HEK293T (cell line): Measurements from ENCODE around the gene CTIF.

ENCODE experiments used
- CTCF ChIA-PET: fragments of 350-600 bp; formaldehyde crosslinking; extraction: SDS; loops from one replicate; lab custom pipeline; 2021; ENCODE audit warnings: antibody characterized with exemption, inconsistent platforms; lab: Yijun Ruan, JAX
- POLR2A ChIA-PET: fragments of 350-600 bp; formaldehyde crosslinking; extraction: SDS; loops from one replicate; lab custom pipeline; 2020; ENCODE audit warnings: antibody characterized with exemption, inconsistent platforms; lab: Yijun Ruan, JAX
- DNase-seq: peaks from one replicate; pipeline ENCODE4 v3.0.0; 2012; ENCODE audit warnings: mixed read lengths; ENCODE audit errors: extremely low spot score
- ARNT ChIP-seq: fragments of 450-650 bp; IDR thresholded peaks from 2 replicates; pipeline ENCODE4 v1.6.1; 2017; ENCODE audit warnings: mild to moderate bottlenecking
- BHLHE40 ChIP-seq: fragments of 450-650 bp; IDR thresholded peaks from 2 replicates; pipeline ENCODE4 v1.6.1; 2016; ENCODE audit warnings: mild to moderate bottlenecking, moderate library complexity, borderline replicate concordance
- CTBP1 ChIP-seq: fragments of 450-650 bp; IDR thresholded peaks from 2 replicates; pipeline ENCODE4 v1.6.1; 2016; ENCODE audit warnings: borderline replicate concordance
- ELF4 ChIP-seq: fragments of 450-650 bp; IDR thresholded peaks from 2 replicates; pipeline ENCODE4 v1.6.1; 2017; ENCODE audit warnings: antibody characterized with exemption
- FOXA1 ChIP-seq: fragments of 450-650 bp; IDR thresholded peaks from 2 replicates; pipeline ENCODE4 v1.6.1; 2016; ENCODE audit warnings: mild to moderate bottlenecking
- FOXK2 ChIP-seq: fragments of 450-650 bp; IDR thresholded peaks from 2 replicates; pipeline ENCODE4 v1.6.1; 2016; ENCODE audit warnings: mild to moderate bottlenecking
- FOXM1 ChIP-seq: fragments of 450-650 bp; IDR thresholded peaks from 2 replicates; pipeline ENCODE4 v1.6.1; 2017; ENCODE audit warnings: mild to moderate bottlenecking, borderline replicate concordance
- HDGF ChIP-seq: fragments of 450-650 bp; IDR thresholded peaks from 2 replicates; pipeline ENCODE4 v1.6.1; 2017; ENCODE audit warnings: antibody characterized with exemption, borderline replicate concordance
- L3MBTL2 ChIP-seq: fragments of 450-650 bp; conservative IDR thresholded peaks from 2 replicates; pipeline ENCODE4 v1.6.1; 2016; ENCODE audit warnings: mild to moderate bottlenecking
- LEF1 ChIP-seq: fragments of 450-650 bp; IDR thresholded peaks from 2 replicates; pipeline ENCODE4 v1.6.1; 2017; ENCODE audit warnings: mild to moderate bottlenecking, borderline replicate concordance
- NFRKB ChIP-seq: fragments of 450-650 bp; IDR thresholded peaks from 2 replicates; pipeline ENCODE4 v1.6.1; 2016; ENCODE audit warnings: mild to moderate bottlenecking, moderate library complexity
- SP1 ChIP-seq: fragments of 450-650 bp; IDR thresholded peaks from 2 replicates; pipeline ENCODE4 v1.6.1; 2017
- SUZ12 ChIP-seq: fragments of 450-650 bp; IDR thresholded peaks from 2 replicates; pipeline ENCODE4 v1.6.1; 2016; ENCODE audit warnings: mild to moderate bottlenecking
- TARDBP ChIP-seq: fragments of 450-650 bp; IDR thresholded peaks from 2 replicates; pipeline ENCODE4 v1.6.1; 2016
- ZNF384 ChIP-seq: fragments of 450-650 bp; IDR thresholded peaks from 2 replicates; pipeline ENCODE4 v1.6.1; 2016
- TF ChIP-seq, protein P1 (sequence below): fragments of 450-650 bp; IDR thresholded peaks from 2 replicates; pipeline ENCODE4 v1.6.1; 2016

CTIF gene

DNA sequence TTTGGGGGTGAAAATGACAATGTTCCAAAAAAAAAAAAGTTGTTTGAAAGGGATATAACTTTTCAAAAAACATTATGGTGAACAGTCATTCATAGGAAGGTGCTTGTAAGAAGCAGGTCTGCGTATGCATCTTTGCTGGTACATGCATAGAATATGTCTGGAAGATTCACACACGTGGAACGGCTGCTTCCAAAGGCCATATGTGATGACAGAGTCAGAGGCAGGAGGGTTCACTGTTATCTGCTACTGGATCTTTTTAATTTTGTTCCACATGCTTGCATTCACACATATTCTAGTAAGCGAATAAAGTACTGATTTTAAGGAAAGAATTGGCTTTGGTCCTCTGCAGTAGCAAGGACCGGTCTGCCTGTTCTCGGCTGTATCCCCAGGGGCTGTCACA is 218.5 kb downstream of the CTIF start:
- ChIA-PET POLR2A (no interaction called here), CTCF (no interaction called here)
- TF ChIP-seq ZNF384 (no peak), CTBP1 (no peak), L3MBTL2 (no peak), SP1 (no peak), NFRKB (no peak), LEF1 (no peak), FOXA1 (no peak), BHLHE40 (no peak), FOXK2 (no peak), HDGF (no peak)
- TF ChIP-seq, protein P1, sequence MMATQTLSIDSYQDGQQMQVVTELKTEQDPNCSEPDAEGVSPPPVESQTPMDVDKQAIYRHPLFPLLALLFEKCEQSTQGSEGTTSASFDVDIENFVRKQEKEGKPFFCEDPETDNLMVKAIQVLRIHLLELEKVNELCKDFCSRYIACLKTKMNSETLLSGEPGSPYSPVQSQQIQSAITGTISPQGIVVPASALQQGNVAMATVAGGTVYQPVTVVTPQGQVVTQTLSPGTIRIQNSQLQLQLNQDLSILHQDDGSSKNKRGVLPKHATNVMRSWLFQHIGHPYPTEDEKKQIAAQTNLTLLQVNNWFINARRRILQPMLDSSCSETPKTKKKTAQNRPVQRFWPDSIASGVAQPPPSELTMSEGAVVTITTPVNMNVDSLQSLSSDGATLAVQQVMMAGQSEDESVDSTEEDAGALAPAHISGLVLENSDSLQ: no peak
- DNase-seq: no peak

DNA sequence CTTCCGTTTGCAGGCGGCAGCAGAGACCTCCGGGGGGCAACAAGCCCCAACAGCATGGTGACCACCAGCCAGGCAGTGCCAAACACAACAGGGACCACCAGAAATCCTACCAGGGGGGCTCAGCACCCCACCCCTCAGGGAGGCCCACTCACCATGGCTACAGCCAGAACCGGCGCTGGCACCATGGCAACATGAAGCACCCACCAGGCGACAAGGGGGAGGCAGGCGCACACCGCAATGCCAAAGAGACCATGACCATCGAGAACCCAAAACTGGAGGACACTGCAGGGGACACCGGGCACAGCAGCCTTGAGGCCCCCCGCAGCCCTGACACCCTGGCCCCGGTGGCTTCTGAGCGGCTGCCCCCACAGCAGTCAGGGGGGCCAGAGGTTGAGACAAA is 219.1 kb downstream of the CTIF start:
- no peak for DNase-seq
- CTCF ChIA-PET: no interaction called here
- POLR2A ChIA-PET: no interaction called here
- TF ChIP-seq ARNT (no peak), FOXK2 (no peak), FOXA1 (no peak), SP1 (no peak), ELF4 (no peak), NFRKB (no peak), BHLHE40 (no peak), ZNF384 (no peak), L3MBTL2 (no peak)

DNA sequence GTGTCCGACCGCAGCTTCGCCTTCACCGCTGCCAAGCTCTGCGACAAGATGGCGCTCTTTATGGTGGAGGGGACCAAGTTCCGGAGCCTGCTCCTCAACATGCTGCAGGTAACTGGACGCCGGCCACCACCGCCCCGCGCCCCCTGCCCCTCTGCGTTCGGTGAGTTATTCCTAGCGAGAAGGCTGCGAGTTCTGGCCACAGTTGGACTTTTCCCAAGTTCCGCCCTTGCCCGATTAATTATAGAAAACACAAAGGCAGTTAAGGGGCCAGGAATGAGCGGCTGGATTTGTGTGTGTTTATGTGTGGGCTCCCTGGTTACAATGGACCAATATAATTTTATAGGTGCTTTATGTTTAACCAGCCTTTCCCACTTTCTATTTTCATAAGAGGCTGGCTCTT is 222.8 kb downstream of the CTIF start:
- ChIA-PET POLR2A (no interaction called here), CTCF (no interaction called here)
- no peak for TF ChIP-seq LEF1
- no peak for TF ChIP-seq FOXK2
- no peak for TF ChIP-seq TARDBP
- TF ChIP-seq ZNF384: no peak
- TF ChIP-seq BHLHE40: no peak
- DNase-seq: no peak

DNA sequence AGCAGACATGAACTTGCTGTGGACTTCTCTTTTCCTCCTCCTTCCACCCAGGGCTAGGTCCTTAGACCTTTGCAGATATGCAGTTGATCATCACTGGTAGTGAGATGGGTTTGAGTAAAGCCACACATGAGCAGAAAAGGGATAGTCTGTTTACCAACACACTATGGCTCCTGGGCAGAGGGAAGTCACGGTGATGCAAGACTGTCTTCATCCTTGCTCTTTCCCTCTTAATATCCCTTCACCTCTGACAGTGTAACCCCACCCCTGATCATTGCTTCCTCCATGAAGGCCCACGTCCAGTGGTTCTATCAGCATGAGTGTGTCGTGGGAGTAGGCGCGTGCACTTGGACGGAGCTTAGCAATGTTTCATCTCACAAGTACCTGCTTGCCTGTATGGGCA is 223.2 kb downstream of the CTIF start:
- DNase-seq: no peak
- TF ChIP-seq ZNF384 (no peak), FOXM1 (no peak), BHLHE40 (no peak), LEF1 (no peak), FOXA1 (no peak), SUZ12 (no peak), L3MBTL2 (no peak), TARDBP (no peak)
- ChIA-PET POLR2A (no interaction called here), CTCF (no interaction called here)

DNA sequence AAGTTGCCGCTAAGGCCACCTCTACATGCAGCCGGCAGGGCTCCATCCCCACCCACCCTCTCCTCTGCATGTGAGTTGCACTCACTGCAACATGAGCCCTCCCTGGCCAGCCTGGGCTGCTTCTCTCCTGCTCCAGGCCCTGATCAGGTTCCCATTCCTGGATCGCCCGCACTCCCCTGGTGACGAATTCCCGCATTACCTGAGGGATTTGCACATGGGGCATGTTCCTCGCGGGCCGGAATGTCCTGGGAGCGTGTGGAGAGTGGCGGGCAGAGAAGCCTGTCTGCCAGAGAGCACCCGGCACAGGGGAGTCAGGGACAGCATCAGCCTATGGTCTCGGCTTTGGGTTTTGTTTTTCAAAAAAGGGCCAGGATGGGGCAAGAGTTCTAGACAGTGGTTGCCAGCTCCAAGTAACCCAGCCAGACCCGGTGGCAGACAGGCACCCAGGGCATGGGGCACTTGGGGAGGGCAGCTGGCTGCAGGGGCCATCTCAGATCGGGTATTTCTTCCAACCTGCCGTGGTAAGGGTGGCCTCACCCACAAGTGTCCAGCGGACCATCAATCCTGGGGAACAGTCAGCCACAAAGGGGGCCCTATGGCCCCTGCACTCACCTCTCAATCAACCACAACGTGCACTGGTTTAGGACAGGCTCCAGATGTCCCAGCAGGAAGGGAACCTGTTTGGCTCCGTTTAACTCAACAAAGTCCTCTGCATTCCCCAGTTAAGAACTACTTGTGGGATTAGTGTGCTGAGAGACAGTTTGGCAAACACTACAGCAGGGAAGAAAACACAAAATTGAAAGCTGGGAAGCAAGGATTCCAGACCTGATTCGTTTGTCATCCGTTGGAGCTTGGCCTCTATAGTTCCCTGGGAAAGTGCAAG is 224.2 kb downstream of the CTIF start:
- ChIA-PET CTCF (no interaction called here), POLR2A (no interaction called here)
- TF ChIP-seq HDGF: no peak
- TF ChIP-seq FOXK2: no peak
- TF ChIP-seq SUZ12: no peak
- TF ChIP-seq NFRKB: no peak
- TF ChIP-seq FOXM1: no peak
- no peak for TF ChIP-seq ELF4
- TF ChIP-seq TARDBP: no peak
- TF ChIP-seq CTBP1: no peak
- TF ChIP-seq SP1: no peak
- no peak for TF ChIP-seq L3MBTL2
- no peak for TF ChIP-seq BHLHE40
- no peak for TF ChIP-seq LEF1
- TF ChIP-seq, protein P1: no peak
- TF ChIP-seq ZNF384: no peak
- TF ChIP-seq FOXA1: no peak
- no peak for TF ChIP-seq ARNT
- no peak for DNase-seq

DNA sequence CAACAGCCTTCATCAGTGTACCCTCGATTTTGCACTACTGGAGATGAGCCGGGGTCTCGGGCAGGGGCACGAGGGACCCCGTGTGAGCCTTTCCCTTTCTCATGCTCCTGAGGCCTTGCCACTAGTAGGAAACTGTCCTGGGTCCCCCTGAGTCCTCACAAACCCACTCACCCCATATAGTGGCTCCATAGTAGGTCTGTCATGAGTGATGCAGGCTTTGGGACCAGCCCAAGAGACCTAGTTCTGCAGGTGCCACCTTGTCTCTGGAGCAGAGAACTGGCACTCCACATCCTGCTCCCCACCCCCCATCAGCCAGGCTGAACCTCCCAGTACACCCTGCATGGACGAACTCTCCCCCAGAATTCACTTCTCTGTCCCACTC is 224.9 kb downstream of the CTIF start:
- ChIA-PET CTCF (no interaction called here), POLR2A (no interaction called here)
- DNase-seq: no peak
- no peak for TF ChIP-seq BHLHE40
- no peak for TF ChIP-seq FOXA1

DNA sequence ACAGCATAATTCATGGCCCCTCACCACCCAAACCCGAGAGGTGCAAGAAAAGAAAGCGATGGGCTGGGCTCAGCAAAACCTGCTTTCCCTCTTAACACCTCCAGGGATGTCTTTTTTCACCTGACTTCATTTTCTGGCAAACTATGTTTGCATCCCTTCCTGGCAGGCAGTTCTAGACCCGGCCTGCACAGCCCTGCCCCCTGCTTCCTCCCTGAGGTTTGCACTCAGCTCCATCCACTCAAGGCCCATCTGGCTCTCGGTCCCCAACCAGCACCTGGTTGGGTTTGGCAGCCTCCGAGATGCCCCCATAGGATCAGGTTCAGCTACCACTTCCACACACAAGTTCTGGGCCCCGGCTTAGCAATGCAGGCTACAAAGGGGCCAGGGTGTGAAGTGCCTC is 226.2 kb downstream of the CTIF start:
- POLR2A ChIA-PET: no interaction called here
- CTCF ChIA-PET: no interaction called here
- TF ChIP-seq FOXM1: no peak
- no peak for TF ChIP-seq FOXK2
- TF ChIP-seq ELF4: no peak
- no peak for TF ChIP-seq HDGF
- DNase-seq: no peak

DNA sequence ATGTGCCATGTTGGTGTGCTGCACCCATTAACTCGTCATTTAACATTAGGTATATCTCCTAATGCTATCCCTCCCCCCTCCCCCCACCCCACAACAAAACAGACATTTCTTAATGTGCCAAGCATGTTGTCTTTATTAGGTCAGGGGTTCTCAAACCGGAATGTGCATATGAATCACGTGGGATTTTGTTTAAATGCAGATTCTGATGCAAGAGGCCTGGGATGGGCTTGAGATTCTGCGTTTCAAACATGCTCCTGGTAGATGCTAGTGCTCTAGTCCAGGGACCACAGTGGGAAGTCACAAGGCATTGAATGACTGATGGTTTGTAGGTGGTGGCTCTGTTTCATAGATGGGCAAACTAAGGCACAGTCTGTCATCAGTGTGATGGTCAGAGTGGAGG is 227.2 kb downstream of the CTIF start:
- DNase-seq: no peak
- no peak for TF ChIP-seq FOXA1
- no peak for TF ChIP-seq LEF1
- TF ChIP-seq FOXM1: no peak
- TF ChIP-seq ARNT: no peak
- no peak for TF ChIP-seq HDGF
- TF ChIP-seq NFRKB: no peak
- no peak for TF ChIP-seq TARDBP
- TF ChIP-seq, protein P1: no peak
- TF ChIP-seq L3MBTL2: no peak
- POLR2A ChIA-PET: no interaction called here
- CTCF ChIA-PET: interaction anchor here (0.6 kb wide), 1 partner anchor 14 kb away, joined by 4 read pairs; no protein-coding TSS in a partner anchor
